HG03039 (cell line): ENCODE data around the gene RPL13A.

Experiments
- ATAC-seq: cut with Tn5 transposase; IDR thresholded peaks from one replicate; pipeline ENCODE4 v1.9.1; 2021; ENCODE audit warnings: mild to moderate bottlenecking, moderate library complexity; ENCODE audit not compliant: unreplicated experiment

RPL13A gene

DNA sequence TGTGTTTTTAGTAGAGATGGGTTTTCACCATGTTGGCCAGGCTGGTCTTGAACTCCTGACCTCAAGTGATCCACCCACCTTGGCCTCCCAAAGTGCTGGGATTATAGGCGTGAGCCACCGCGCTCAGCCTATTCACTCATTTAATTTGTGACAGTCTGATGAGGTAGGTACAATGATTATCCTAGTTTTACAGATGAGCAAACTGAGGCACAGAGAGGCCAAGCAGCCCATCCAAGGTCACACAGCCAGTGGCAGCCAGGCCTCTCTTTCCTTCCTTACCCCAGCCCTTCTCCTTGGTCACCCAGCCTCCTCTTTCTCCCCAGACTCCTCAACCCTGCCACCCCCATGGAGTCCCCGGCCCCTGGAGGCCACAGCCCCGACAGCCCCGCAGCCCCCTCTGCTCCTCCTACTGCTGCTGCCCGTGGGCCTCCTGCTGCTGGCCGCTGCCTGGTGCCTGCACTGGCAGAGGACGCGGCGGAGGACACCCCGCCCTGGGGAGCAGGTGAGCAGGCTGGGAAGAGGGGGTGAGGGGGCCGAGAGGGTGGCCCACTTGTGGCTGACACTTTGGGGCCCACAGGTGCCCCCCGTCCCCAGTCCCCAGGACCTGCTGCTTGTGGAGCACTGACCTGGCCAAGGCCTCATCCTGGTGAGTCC lies 7.3 kb upstream of the RPL13A start:
- no peak for ATAC-seq

GRCh38 chr19:49481020-49481683 lies 6.3 kb upstream of the RPL13A start:
- ATAC-seq = no peak

GRCh38 chr19:49486232-49486631 lies 1.2 kb upstream of the RPL13A start:
- ATAC-seq = no peak

DNA sequence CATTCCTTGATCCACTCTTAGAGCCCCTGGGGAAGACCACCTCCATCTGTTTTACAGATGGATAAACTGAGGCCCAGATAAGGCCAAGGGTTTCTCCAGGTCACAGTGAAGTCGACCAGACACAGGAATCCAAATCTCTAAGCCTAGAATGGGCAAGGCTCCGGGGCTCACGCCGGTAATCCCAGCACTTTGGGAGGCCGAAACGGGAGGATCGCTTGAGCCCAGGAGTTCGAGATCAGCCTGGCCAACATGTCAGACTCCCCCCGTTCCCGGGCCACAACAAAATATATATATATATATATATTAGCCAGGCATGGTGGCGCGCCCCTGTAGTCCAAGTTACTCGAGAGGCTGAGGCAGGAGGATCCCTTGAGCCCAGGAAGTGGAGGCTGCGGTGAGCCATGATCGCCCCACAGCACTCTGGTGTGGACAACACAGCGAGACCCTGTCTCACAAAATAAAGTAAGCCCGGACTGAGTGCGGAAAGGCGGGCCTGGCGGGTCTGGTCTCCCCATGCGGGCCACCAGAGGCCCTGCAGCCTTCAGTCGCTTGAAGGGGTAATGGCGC lies 615 bp upstream of the RPL13A start:
- no peak for ATAC-seq

GRCh38 chr19:49488046-49488862 lies 846 bp downstream of the RPL13A start:
- no peak for ATAC-seq

DNA sequence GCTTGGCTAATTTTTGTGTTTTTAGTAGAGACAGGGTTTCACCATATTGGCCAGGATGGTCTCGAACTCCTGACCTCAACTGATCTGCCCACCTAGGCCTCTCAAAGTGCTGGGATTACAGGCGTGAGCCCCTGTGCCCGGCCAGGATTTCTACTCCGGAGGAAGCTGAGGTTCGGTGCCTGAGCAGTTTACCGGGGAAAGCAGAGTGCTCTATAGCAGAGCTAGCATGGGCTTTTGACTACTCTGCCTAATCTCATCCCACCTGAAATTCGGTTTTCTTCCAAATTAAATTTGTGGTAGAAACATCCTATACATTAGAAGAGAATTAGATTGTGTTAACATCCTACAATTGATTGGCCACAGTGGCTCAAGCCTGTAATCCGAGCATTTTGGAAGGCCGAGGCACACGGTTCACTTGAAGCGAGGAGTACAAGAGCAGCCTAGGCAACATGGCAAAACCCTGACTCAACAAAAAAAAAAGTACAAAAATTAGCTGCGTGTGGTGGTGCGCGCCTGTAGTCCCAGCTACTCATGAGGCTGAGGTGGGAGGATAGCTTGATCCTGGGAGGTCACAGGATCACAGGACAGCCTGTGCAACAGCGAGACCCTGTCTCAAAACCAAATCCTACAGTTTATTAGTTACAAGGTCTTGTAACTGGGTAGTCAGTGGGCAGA lies 1.6 kb downstream of the RPL13A start:
- no peak for ATAC-seq

- ATAC-seq = no peak
Measured at GRCh38 chr19:49489601-49490167, 2.3 kb downstream of the RPL13A start.

DNA sequence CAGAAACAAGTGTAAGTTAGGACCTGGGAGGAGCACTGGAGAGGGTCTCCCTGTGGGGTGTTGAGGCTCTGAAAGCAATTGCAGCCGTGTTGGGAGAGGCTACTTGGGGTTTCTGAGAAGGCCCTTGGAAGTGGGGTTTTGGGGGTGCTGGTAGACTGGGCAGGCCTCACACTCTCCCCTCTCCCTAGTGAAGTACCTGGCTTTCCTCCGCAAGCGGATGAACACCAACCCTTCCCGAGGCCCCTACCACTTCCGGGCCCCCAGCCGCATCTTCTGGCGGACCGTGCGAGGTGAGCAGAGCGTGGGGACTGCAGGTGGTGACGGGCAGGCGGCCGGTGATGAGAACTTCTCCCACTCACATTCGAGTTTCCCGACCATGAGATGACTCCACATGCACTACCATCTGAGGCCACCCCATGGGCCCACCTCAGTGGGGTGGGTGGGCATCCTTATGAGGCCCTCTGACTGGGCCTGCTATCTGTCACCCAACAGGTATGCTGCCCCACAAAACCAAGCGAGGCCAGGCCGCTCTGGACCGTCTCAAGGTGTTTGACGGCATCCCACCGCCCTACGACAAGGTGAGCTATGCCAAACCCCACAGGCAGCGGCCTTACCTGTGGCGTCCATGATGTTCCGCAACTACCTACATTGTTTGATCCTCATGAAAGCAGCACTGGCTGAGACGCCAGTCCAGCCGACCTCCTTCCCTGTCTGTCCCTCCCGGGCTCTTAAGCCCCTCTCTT lies 3.0 kb downstream of the RPL13A start:
- ATAC-seq = no peak

GRCh38 chr19:49491030-49491803 lies 3.8 kb downstream of the RPL13A start:
- no peak for ATAC-seq

GRCh38 chr19:49491804-49492572 lies 4.6 kb downstream of the RPL13A start:
- ATAC-seq = no peak

DNA sequence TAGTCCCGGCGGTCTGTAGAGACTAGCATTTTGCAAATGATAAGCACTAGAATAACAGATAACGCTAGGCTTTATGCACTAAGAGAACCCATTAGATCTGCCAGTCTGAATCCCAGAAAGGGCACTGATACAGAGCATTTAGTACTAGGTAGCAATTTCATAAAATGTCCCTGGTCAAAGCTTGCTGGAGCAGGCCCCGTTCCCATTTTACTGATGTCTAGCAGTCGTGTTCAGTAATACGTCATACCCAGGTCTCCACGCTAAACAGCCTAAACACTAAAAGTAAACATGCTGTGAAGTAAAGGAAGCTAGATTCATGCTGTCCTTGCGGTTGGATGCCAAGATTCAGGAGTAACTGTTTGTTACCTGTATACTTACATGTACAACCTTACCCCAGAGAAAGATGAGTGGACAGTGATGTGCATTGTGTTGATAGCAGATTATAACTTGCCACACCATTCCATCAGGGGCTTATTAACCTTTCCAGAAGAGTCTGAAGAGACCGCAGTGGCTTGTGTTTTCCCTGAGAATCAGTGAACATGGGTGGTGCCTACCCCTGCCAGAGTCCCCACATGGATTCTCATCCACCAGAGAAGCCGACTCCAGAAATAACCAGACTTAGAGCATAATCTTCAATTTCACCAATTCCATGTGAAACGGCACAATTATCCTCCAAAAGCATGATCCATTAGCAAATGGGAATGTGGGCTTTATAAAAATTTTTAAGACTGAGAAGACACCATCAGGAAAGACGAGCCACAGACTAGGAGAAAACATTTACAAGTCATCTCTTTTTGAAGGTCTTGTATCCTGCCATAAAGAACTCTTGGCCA lies 5.4 kb downstream of the RPL13A start:
- ATAC-seq = no peak

DNA sequence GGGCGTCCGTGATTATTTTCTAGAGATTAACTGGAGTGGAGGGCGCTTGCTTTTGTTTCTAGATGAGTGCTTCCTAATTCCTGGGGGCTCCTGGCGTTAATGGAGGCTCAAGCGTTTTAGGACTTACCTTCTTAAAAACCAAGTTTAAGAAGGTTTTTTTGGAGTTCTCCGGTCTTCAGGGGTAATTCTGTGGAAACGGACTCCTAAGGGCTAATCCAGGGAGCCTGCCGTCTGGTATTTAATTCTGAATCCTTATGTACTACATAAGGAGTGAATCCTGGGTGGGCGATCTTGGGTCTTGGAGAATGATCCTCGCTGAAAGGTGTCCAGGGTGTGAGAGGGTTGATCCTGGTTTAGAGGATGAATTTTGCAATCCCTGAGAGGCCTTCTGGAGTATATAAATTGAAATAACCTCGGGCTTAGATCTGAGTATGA lies 9.2 kb downstream of the RPL13A start:
- ATAC-seq = no peak

DNA sequence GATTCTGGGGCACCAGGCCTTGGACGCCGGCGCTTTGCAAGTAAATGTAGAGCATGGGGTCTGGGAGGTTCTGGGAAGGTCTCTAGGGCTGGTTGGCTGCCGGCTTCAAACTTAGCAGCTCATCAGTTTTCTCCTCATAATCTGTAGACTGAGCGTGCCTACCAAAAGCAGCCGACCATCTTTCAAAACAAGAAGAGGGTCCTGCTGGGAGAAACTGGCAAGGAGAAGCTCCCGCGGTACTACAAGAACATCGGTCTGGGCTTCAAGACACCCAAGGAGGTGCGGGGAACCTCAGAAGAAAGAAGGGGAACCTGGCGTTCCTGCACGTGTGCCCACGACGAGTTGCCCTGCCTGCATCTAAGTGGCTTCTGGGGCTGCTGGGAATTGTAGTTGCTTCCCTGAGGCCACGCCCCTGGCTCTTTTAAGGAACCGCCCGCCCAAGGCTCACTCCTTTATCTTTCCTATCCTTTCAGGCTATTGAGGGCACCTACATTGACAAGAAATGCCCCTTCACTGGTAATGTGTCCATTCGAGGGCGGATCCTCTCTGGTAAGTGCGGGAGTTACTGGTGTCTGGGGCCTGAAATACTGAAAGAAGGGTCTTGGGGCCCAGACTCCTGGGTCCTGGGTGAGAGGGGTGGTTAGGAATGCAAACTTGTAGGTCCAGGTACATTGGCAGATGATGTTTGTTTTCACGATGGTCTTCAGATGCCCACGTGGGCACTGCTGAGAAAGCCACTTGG lies 9.8 kb downstream of the RPL13A start:
- no peak for ATAC-seq

DNA sequence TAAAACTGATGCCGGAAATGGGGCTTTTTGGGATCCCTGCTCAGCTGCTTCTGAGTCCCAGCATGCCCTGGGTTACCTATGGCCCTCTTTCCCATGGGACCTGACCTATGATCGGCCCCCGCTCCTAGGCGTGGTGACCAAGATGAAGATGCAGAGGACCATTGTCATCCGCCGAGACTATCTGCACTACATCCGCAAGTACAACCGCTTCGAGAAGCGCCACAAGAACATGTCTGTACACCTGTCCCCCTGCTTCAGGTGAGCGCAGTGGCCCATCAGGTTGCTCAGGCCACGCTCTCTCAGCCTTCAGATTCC lies 10.3 kb downstream of the RPL13A start:
- ATAC-seq = no peak

- ATAC-seq = no peak
Measured at GRCh38 chr19:49498475-49498874, 11.1 kb downstream of the RPL13A start.

DNA sequence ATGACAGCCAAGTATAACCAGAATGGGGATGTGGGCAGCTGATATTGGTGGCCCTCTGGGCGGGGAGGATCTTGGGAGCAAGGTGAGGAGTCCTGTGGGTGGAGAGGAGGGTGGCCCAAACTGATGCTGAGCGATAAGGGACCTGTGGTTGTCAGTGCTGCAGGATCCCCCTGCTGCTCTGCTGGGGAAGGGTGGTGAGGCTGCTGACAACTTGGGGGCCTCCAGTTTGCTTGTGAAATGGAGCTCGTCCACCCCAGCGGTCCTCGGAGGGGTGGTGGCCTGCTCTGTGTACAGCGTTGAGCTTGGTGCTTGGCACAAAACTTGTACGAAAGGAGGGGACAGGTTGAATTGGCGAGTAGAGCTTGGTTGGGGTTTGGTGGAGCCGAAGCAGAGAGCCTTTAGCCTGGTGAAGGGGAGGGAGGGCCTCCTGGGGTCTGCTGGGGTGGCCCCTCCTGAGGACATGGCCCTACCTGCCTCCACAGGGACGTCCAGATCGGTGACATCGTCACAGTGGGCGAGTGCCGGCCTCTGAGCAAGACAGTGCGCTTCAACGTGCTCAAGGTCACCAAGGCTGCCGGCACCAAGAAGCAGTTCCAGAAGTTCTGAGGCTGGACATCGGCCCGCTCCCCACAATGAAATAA lies 11.7 kb downstream of the RPL13A start:
- no peak for ATAC-seq
